NCI-H748 (cell line): ENCODE data around the gene IDH3G.

Experiments
- DNase-seq: peaks from one replicate; lab custom pipeline; 2025; ENCODE audit not compliant: unreplicated experiment; lab: John Stamatoyannopoulos, UW

Gene IDH3G

DNA sequence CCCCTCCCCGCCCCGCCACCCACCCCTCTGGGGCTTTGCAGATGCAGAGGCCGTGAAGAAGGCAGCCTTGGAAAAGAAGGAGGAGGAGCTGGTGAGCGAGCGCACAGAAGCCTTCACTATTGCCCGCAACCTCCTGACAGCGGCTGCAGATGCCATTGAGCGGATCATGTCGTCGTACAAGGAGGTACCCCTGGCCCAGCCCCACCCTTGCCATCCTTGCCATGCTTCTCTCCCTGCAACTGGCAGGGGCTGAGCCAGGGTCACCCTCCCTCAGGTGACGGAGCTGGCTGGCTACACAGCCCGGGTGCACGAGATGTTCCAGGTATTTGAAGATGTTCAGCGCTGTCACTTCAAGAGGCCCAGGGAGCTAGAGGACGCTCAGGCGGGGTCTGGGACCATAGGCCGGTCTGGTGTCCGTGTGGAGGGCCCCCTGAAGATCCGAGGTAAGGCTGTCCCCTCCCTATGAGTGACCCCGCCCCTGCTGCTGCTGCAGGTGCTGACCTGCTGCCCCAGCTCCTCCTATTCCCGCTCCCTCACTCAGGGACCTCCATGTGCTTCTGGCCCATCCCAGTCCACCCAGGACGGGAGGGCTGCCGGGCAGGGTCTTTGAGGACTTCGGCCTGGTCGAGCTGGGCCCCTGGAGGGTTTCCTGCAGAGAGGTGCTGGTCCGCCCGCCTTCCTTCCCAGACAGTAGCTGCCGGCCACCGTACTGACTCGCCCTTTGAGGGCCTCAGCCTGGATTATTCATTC, 57.9 kb downstream of the IDH3G start:
- no peak for DNase-seq
